Prostate gland (tissue), 2 donors: Measurements from ENCODE around the gene TMEM109. TPM values are rescaled to one million over a fixed set of nuclear protein-coding genes. Genes with fewer than 3 reads are reported as not detected.
A peak's percentile ranks its signal among the peaks of the same experiment; 100 is the strongest.

Source experiments
- DNase-seq: peaks from one replicate; pipeline ENCODE4 v3.0.0-alpha.2; 2019; ENCODE audit warnings: low spot score
- H3K27ac ChIP-seq, 2 donors: fragments of 200-600 bp; sonication (generic); 2 replicates each; pipeline ENCODE4 v1.5.1; 2017 to 2019
- H3K27me3 ChIP-seq: fragments of 200-600 bp; sonication (generic); replicated peaks from 2 replicates; pipeline ENCODE4 v1.5.1; 2019; ENCODE audit not compliant: insufficient read depth
- H3K36me3 ChIP-seq, 2 donors: fragments of 200-600 bp; sonication (generic); 1 replicate in 1 of 2; 2 replicates in 1 of 2; pipeline versions ENCODE4 v1.5.1 to v1.8.1; 2017 to 2019
- H3K4me1 ChIP-seq: fragments of 200-600 bp; sonication (generic); replicated peaks from 2 replicates; pipeline ENCODE4 v1.5.1; 2019
- H3K4me3 ChIP-seq, 2 donors: fragments of 200-600 bp; sonication (generic); 2 replicates each; pipeline ENCODE4 v1.5.1; 2017 to 2019
- H3K9me3 ChIP-seq: fragments of 200-600 bp; sonication (generic); 2 replicates; pipeline ENCODE4 v1.5.1; 2017
- CTCF ChIP-seq, 4 experiments: fragments of 200-600 bp in 2 of 4; fragments of 450-650 bp in 2 of 4; sonication (generic) in 2 of 4; IDR thresholded peaks; 1 replicate in 3 of 4; 2 replicates in 1 of 4; pipeline ENCODE4 v1.5.1; 2016 to 2019; ENCODE audit warnings: antibody characterized with exemption in 4 of 4, mild to moderate bottlenecking in 2 of 4, moderate library complexity in 2 of 4
- POLR2A ChIP-seq: fragments of 450-650 bp; IDR thresholded peaks from one replicate; pipeline ENCODE4 v1.6.1; 2016; ENCODE audit warnings: antibody characterized with exemption, mild to moderate bottlenecking
- POLR2AphosphoS5 ChIP-seq: sonication (generic); formaldehyde crosslinking; IDR thresholded peaks from one replicate; pipeline ENCODE4 v1.6.1; 2017; ENCODE audit warnings: antibody characterized with exemption
- WGBS: methylation state at CpG from one replicate; pipeline ENCODE4 v1.1.5; 2018; 5-methylcytosine and 5-hydroxymethylcytosine counted together
- intact Hi-C: fragments of 100-400 bp; cut with DNase I; formaldehyde crosslinking; loops from one replicate; pipeline ENCODE4 v1.14.2; 2022
- total RNA-seq, 2 donors: library from RNA; depleted of rRNA; stranded (reverse); fragments of >200 nt; gene quantifications; one replicate each; pipeline ENCODE4 v1.1.0, GENCODE V29; 2016

Gene TMEM109
- total RNA-seq, 2 donors from 2014 or later = 106 to 122 TPM

- Histone ChIP-seq H3K36me3 (no peaks in the 10 kb centered on the region), H3K4me1 (no peaks in the 10 kb centered on the region), H3K27me3 (no peaks in the 10 kb centered on the region), H3K27ac (no peak overlapping the region), H3K4me3 (no peak overlapping the region), H3K9me3 (no peaks in the 10 kb centered on the region)
- no peak for DNase-seq
- TF ChIP-seq POLR2AphosphoS5 = no peak
- TF ChIP-seq POLR2A = no peak
- no peak for TF ChIP-seq CTCF (IDR thresholded peaks at IDR 0.05)
- intact Hi-C loops = no loop called here
- 85% methylated on average over 27 of the region's 27 CpGs for WGBS
Observed at GRCh38 chr11:60935676-60936442, 21.9 kb downstream of the TMEM109 start.

- Histone ChIP-seq H3K36me3 (no peaks in the 10 kb centered on the region), H3K9me3 (no peaks in the 10 kb centered on the region), H3K4me3 (no peak overlapping the region), H3K27ac (no peak overlapping the region), H3K4me1 (no peaks in the 10 kb centered on the region), H3K27me3 (no peaks in the 10 kb centered on the region)
- WGBS = 89% methylated on average over 18 of the region's 18 CpGs
- TF ChIP-seq POLR2AphosphoS5 (no peak), CTCF (IDR thresholded peaks at IDR 0.05) (no peak), POLR2A (no peak)
- no peak for DNase-seq
- intact Hi-C loops = no loop called here
Observed at GRCh38 chr11:60936467-60937143, 22.6 kb downstream of the TMEM109 start.

- H3K36me3 ChIP-seq = no peaks in the 10 kb centered on the region
- DNase-seq = no peak
- no peak for TF ChIP-seq POLR2A
- TF ChIP-seq POLR2AphosphoS5 = peak; percentile 11
- H3K27ac ChIP-seq = no peak overlapping the region
- no peaks in the 10 kb centered on the region for H3K9me3 ChIP-seq
- intact Hi-C loops = no loop called here
- no peak overlapping the region for H3K4me3 ChIP-seq
- H3K27me3 ChIP-seq = no peaks in the 10 kb centered on the region
- 65% methylated on average over 12 of the region's 12 CpGs for WGBS
- no peaks in the 10 kb centered on the region for H3K4me1 ChIP-seq
Observed at GRCh38 chr11:60937144-60937527, 23.2 kb downstream of the TMEM109 start.

DNA sequence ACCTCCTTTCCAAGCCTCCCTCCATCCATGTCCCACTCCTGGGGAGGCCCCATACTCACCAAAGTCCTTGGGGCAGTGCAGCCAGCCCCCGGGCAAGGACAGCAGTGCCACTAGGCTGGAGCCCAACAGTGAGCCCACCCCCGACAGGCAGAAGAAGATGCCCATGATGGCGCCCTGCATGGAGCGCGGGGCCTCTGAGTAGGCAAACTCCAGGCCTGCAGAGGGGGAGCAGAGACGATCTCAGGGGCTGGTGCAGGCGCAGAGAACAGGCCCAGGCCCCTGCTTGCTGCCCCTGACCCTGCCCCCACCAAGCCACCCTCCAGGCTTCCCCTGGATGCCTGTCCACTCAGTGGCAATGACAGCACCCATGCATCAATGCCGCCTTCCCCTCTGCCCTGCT, 23.9 kb downstream of the TMEM109 start:
- no peak overlapping the region for H3K4me3 ChIP-seq
- no peak for DNase-seq
- no peaks in the 10 kb centered on the region for H3K4me1 ChIP-seq
- TF ChIP-seq POLR2AphosphoS5 (no peak), POLR2A (no peak), CTCF (IDR thresholded peaks at IDR 0.05) (no peak)
- H3K36me3 ChIP-seq = no peaks in the 10 kb centered on the region
- no peaks in the 10 kb centered on the region for H3K9me3 ChIP-seq
- intact Hi-C loops = no loop called here
- no peak overlapping the region for H3K27ac ChIP-seq
- WGBS = 90% methylated on average over 8 of the region's 8 CpGs
- no peaks in the 10 kb centered on the region for H3K27me3 ChIP-seq

GRCh38 chr11:60938500-60938899, 24.5 kb downstream of the TMEM109 start:
- TF ChIP-seq CTCF (IDR thresholded peaks at IDR 0.05) (no peak), POLR2A (no peak), POLR2AphosphoS5 (no peak)
- DNase-seq = no peak
- H3K36me3 ChIP-seq = no peaks in the 10 kb centered on the region
- H3K27me3 ChIP-seq = no peaks in the 10 kb centered on the region
- intact Hi-C loops = no loop called here
- no peak overlapping the region for H3K27ac ChIP-seq
- 82% methylated on average over 9 of the region's 9 CpGs for WGBS
- no peaks in the 10 kb centered on the region for H3K4me1 ChIP-seq
- no peaks in the 10 kb centered on the region for H3K9me3 ChIP-seq
- H3K4me3 ChIP-seq = no peak overlapping the region
